HepG2 (cell line): ENCODE measurements around the gene NMBR. TPM values are rescaled to one million over a fixed set of nuclear protein-coding genes. Genes with fewer than 3 reads are reported as not detected.

Source experiments
- CBX1 ChIP-seq: IDR thresholded peaks from one replicate; pipeline ENCODE4 v1.6.1; 2016; ENCODE audit warnings: antibody characterized with exemption, low read depth
- FOXM1 ChIP-seq: sonication (generic); formaldehyde crosslinking; IDR thresholded peaks from 2 replicates; pipeline ENCODE4 v1.5.0; 2020; ENCODE audit warnings: missing genetic modification reagents
- JUNB ChIP-seq: sonication (generic); formaldehyde crosslinking; IDR thresholded peaks from 2 replicates; pipeline ENCODE4 v1.8.0; 2022; ENCODE audit warnings: missing genetic modification reagents, mild to moderate bottlenecking, borderline replicate concordance
- KLF11 ChIP-seq: IDR thresholded peaks from 2 replicates; pipeline ENCODE4 v1.6.1; 2016; ENCODE audit warnings: missing compliant biosample characterization
- MAFF ChIP-seq: IDR thresholded peaks from 2 replicates; pipeline ENCODE4 v1.6.1; 2011; ENCODE audit warnings: low read depth, low read length, improper control_type of control experiment
- MXD3 ChIP-seq: IDR thresholded peaks from 2 replicates; pipeline ENCODE4 v1.6.1; 2016; ENCODE audit warnings: mild to moderate bottlenecking, missing biosample characterization, missing genetic modification reagents
- NR2F1 ChIP-seq, 2 experiments: fragments of 450-650 bp in 1 of 2; formaldehyde crosslinking in 1 of 2; IDR thresholded peaks; 2 replicates each; pipeline versions ENCODE4 v1.5.0 to v1.6.1; 2016 to 2020; ENCODE audit warnings: mild to moderate bottlenecking in 1 of 2, missing compliant biosample characterization in 1 of 2, missing genetic modification reagents in 1 of 2, moderate library complexity in 1 of 2
- NRL ChIP-seq: sonication (generic); formaldehyde crosslinking; IDR thresholded peaks from 2 replicates; pipeline ENCODE4 v1.5.0; 2020; ENCODE audit warnings: missing genetic modification reagents, mild to moderate bottlenecking, moderate library complexity, borderline replicate concordance
- TFDP1 ChIP-seq: IDR thresholded peaks from 2 replicates; pipeline ENCODE4 v1.6.1; 2016; ENCODE audit warnings: missing compliant biosample characterization, missing genetic modification reagents, borderline replicate concordance
- THYN1 ChIP-seq: sonication (generic); formaldehyde crosslinking; IDR thresholded peaks from 2 replicates; pipeline ENCODE4 v1.8.1; 2023; ENCODE audit warnings: low read depth, mild to moderate bottlenecking, moderate library complexity, missing genetic modification reagents, borderline replicate concordance
- ZNF629 ChIP-seq: sonication (generic); formaldehyde crosslinking; conservative IDR thresholded peaks from 2 replicates; pipeline ENCODE4 v1.5.0; 2020; ENCODE audit warnings: missing genetic modification reagents
- ZNF883 ChIP-seq: sonication (generic); formaldehyde crosslinking; IDR thresholded peaks from 2 replicates; pipeline ENCODE4 v1.5.1; 2020; ENCODE audit warnings: mild to moderate bottlenecking, missing genetic modification reagents; ENCODE audit errors: not compliant biosample characterization
- polyA plus RNA-seq, 8 experiments: library from polyadenylated mRNA; depleted of rRNA in 3 of 8; stranded (reverse) in 7 of 8; unstranded in 1 of 8; fragments of >200 nt; fragmentation: Illumina TruSeq in 4 of 8; extraction: Trizol in 4 of 8; gene quantifications; 2 replicates each; pipeline versions ENCODE4 v1.2.1 to v1.2.3, GENCODE V29; 2011 to 2016; ENCODE audit warnings: low read depth in 4 of 8, missing spikeins in 1 of 8, mixed read lengths in 1 of 8; ENCODE audit not compliant: insufficient read depth in 1 of 8
- total RNA-seq, 5 experiments: library from RNA; depleted of rRNA; stranded (reverse); fragments of >200 nt; fragmentation: Illumina TruSeq; extraction: Trizol; gene quantifications; 2 replicates each; pipeline ENCODE4 v1.2.3, GENCODE V29; 2016; ENCODE audit warnings: low read depth in 1 of 5
- TF ChIP-seq, protein P1 (sequence below): IDR thresholded peaks from 2 replicates; pipeline ENCODE4 v1.6.1; 2016; ENCODE audit warnings: low read depth

Gene NMBR
- total and polyA plus RNA-seq, 2 of the 13 experiments (the other 11 are each of a cell fraction or from before 2014, with no cell fraction given), result not detected

- no peak for TF ChIP-seq ZNF883
- TF ChIP-seq JUNB, result no peak
- no peak for TF ChIP-seq ZNF629 (CRISPR knock-in tag)
- no peak for TF ChIP-seq FOXM1 (CRISPR knock-in tag)
- TF ChIP-seq KLF11 (CRISPR knock-in tag), result no peak
- TF ChIP-seq NRL (CRISPR knock-in tag), result no peak
- TF ChIP-seq, protein P1, sequence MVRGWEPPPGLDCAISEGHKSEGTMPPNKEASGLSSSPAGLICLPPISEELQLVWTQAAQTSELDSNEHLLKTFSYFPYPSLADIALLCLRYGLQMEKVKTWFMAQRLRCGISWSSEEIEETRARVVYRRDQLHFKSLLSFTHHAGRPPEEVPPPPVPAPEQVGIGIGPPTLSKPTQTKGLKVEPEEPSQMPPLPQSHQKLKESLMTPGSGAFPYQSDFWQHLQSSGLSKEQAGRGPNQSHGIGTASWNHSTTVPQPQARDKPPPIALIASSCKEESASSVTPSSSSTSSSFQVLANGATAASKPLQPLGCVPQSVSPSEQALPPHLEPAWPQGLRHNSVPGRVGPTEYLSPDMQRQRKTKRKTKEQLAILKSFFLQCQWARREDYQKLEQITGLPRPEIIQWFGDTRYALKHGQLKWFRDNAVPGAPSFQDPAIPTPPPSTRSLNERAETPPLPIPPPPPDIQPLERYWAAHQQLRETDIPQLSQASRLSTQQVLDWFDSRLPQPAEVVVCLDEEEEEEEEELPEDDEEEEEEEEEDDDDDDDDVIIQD (CRISPR knock-in tag), result no peak
- TF ChIP-seq NR2F1 (CRISPR knock-in tag; IDR thresholded peaks at IDR 0.05), result no peak
- TF ChIP-seq CBX1, result no peak
- no peak for TF ChIP-seq TFDP1 (CRISPR knock-in tag)
- TF ChIP-seq MAFF, result 0 out of 2 replicates have a peak, but pooled peaks have one; percentile 26
- TF ChIP-seq THYN1 (CRISPR knock-in tag), result no peak
- TF ChIP-seq MXD3 (CRISPR knock-in tag), result no peak
Observed at GRCh38 chr6:142031035-142031434, 115.9 kb downstream of the NMBR start (continued).
